HEK293 (cell line): ENCODE data around the gene CPLX3.
A peak's percentile ranks its signal among the peaks of the same experiment; 100 is the strongest.

Source experiments
- CTCF ChIA-PET: fragments of 350-600 bp; formaldehyde crosslinking; extraction: SDS; loops from one replicate; lab custom pipeline; 2021; ENCODE audit warnings: antibody characterized with exemption; lab: Yijun Ruan, JAX
- POLR2A ChIA-PET: fragments of 300-600 bp; formaldehyde crosslinking; extraction: SDS; loops from one replicate; lab custom pipeline; 2020; ENCODE audit warnings: antibody characterized with exemption, inconsistent platforms; lab: Yijun Ruan, JAX
- H3K27ac ChIP-seq: fragments of 200-500 bp; sonication (Bioruptor generic); 2 replicates; pipeline ENCODE4 v1.5.1; 2014; ENCODE audit warnings: low read depth, low read length, control low read depth, inconsistent platforms; ENCODE audit errors: extremely low read depth
- H3K36me3 ChIP-seq, 2 experiments: fragments of 200-500 bp in 1 of 2; sonication (Bioruptor generic) in 1 of 2; 1 replicate in 1 of 2; 2 replicates in 1 of 2; pipeline ENCODE4 v1.5.1; 2014 to 2017; ENCODE audit warnings: inconsistent platforms in 2 of 2, low read length in 2 of 2; ENCODE audit not compliant: control insufficient read depth in 2 of 2, insufficient read depth in 1 of 2
- H3K4me1 ChIP-seq: fragments of 200-500 bp; sonication (Bioruptor generic); 2 replicates; pipeline ENCODE4 v1.5.1; 2014; ENCODE audit warnings: mild to moderate bottlenecking, low read length, inconsistent platforms; ENCODE audit not compliant: control insufficient read depth, insufficient read depth
- H3K4me3 ChIP-seq: 2 replicates; pipeline ENCODE4 v1.5.1; 2011; ENCODE audit warnings: low read depth, mild to moderate bottlenecking, control low read depth, low read length, moderate library complexity
- H3K9me3 ChIP-seq: fragments of 200-500 bp; sonication (Bioruptor generic); 2 replicates; pipeline ENCODE4 v1.5.1; 2014; ENCODE audit warnings: low read depth, low read length, inconsistent platforms; ENCODE audit not compliant: control insufficient read depth, insufficient read depth
- FEZF1 ChIP-seq: fragments of 450-650 bp; formaldehyde crosslinking; IDR thresholded peaks from 2 replicates; pipeline ENCODE4 v1.5.1; 2016; ENCODE audit warnings: missing biosample characterization, missing genetic modification characterization
- GLIS2 ChIP-seq: fragments of 450-650 bp; formaldehyde crosslinking; IDR thresholded peaks from 2 replicates; pipeline ENCODE4 v1.5.1; 2016; ENCODE audit warnings: missing biosample characterization, missing genetic modification characterization
- KLF9 ChIP-seq: fragments of 450-650 bp; formaldehyde crosslinking; IDR thresholded peaks from 2 replicates; pipeline ENCODE4 v1.5.1; 2016; ENCODE audit warnings: missing biosample characterization, missing genetic modification characterization, low read depth
- SCRT2 ChIP-seq: fragments of 450-650 bp; formaldehyde crosslinking; IDR thresholded peaks from 2 replicates; pipeline ENCODE4 v1.5.1; 2016; ENCODE audit warnings: missing biosample characterization, missing genetic modification characterization
- SP2 ChIP-seq: fragments of 450-650 bp; formaldehyde crosslinking; IDR thresholded peaks from 2 replicates; pipeline ENCODE4 v1.5.1; 2016; ENCODE audit warnings: missing biosample characterization, missing genetic modification characterization
- TRIM28 ChIP-seq: IDR thresholded peaks from 2 replicates; pipeline ENCODE4 v1.6.1; 2011; ENCODE audit warnings: low read length, control low read depth, borderline replicate concordance
- YY1 ChIP-seq: fragments of 450-650 bp; formaldehyde crosslinking; IDR thresholded peaks from 2 replicates; pipeline ENCODE4 v1.5.1; 2018; ENCODE audit warnings: missing biosample characterization, missing genetic modification characterization
- ZBTB8A ChIP-seq: fragments of 450-650 bp; formaldehyde crosslinking; IDR thresholded peaks from 2 replicates; pipeline ENCODE4 v1.5.1; 2016; ENCODE audit warnings: missing biosample characterization, missing genetic modification characterization
- ZNF10 ChIP-seq: fragments of 450-650 bp; formaldehyde crosslinking; IDR thresholded peaks from 2 replicates; pipeline ENCODE4 v1.5.1; 2017; ENCODE audit warnings: missing biosample characterization, missing genetic modification characterization
- ZNF19 ChIP-seq: fragments of 450-650 bp; formaldehyde crosslinking; IDR thresholded peaks from 2 replicates; pipeline ENCODE4; 2016; ENCODE audit warnings: missing biosample characterization, missing genetic modification characterization, low read depth
- ZNF350 ChIP-seq: fragments of 450-650 bp; formaldehyde crosslinking; IDR thresholded peaks from 2 replicates; pipeline ENCODE4 v1.5.0; 2017; ENCODE audit warnings: missing biosample characterization, mild to moderate bottlenecking, missing genetic modification characterization
- ZNF354C ChIP-seq: fragments of 450-650 bp; formaldehyde crosslinking; IDR thresholded peaks from 2 replicates; pipeline ENCODE4 v1.5.1; 2016; ENCODE audit warnings: missing biosample characterization, missing genetic modification characterization, low read depth, borderline replicate concordance
- ZNF416 ChIP-seq: fragments of 450-650 bp; formaldehyde crosslinking; IDR thresholded peaks from 2 replicates; pipeline ENCODE4 v1.5.1; 2016; ENCODE audit warnings: missing biosample characterization, missing genetic modification characterization
- ZNF426 ChIP-seq: fragments of 450-650 bp; formaldehyde crosslinking; IDR thresholded peaks from 2 replicates; pipeline ENCODE4 v1.5.1; 2017; ENCODE audit warnings: missing biosample characterization, missing genetic modification characterization, mild to moderate bottlenecking, inconsistent platforms, moderate library complexity
- ZNF548 ChIP-seq: fragments of 450-650 bp; formaldehyde crosslinking; IDR thresholded peaks from 2 replicates; pipeline ENCODE4 v1.5.1; 2016; ENCODE audit warnings: missing biosample characterization, missing genetic modification characterization
- ZNF560 ChIP-seq: fragments of 450-650 bp; formaldehyde crosslinking; IDR thresholded peaks from 2 replicates; pipeline ENCODE4 v1.5.1; 2017; ENCODE audit warnings: missing biosample characterization, missing genetic modification characterization, borderline replicate concordance
- ZNF561 ChIP-seq: fragments of 450-650 bp; IDR thresholded peaks from 2 replicates; pipeline ENCODE4 v1.5.1; 2018; ENCODE audit warnings: missing biosample characterization, missing genetic modification characterization, borderline replicate concordance
- ZNF623 ChIP-seq: fragments of 450-650 bp; formaldehyde crosslinking; IDR thresholded peaks from 2 replicates; pipeline ENCODE4 v1.5.1; 2016; ENCODE audit warnings: missing biosample characterization, missing genetic modification characterization
- ZNF624 ChIP-seq: fragments of 450-650 bp; formaldehyde crosslinking; IDR thresholded peaks from 2 replicates; pipeline ENCODE4 v1.5.1; 2017; ENCODE audit warnings: missing biosample characterization, missing genetic modification characterization
- ZNF639 ChIP-seq: fragments of 450-650 bp; formaldehyde crosslinking; IDR thresholded peaks from 2 replicates; pipeline ENCODE4 v1.5.1; 2016; ENCODE audit warnings: missing biosample characterization, missing genetic modification characterization
- ZNF76 ChIP-seq: fragments of 450-650 bp; formaldehyde crosslinking; IDR thresholded peaks from 2 replicates; pipeline ENCODE4; 2016; ENCODE audit warnings: low read depth, missing biosample characterization, missing genetic modification characterization, borderline replicate concordance
- ZNF776 ChIP-seq: fragments of 450-650 bp; formaldehyde crosslinking; IDR thresholded peaks from 2 replicates; pipeline ENCODE4 v1.5.0; 2017; ENCODE audit warnings: missing biosample characterization, missing genetic modification characterization, borderline replicate concordance
- TF ChIP-seq, protein P1 (sequence below): fragments of 450-650 bp; formaldehyde crosslinking; IDR thresholded peaks from 2 replicates; pipeline ENCODE4 v1.5.1; 2016; ENCODE audit warnings: missing biosample characterization, missing genetic modification characterization
- TF ChIP-seq, protein P2 (sequence below): fragments of 450-650 bp; formaldehyde crosslinking; IDR thresholded peaks from 2 replicates; pipeline ENCODE4 v1.5.1; 2016; ENCODE audit warnings: missing biosample characterization, missing genetic modification characterization

CPLX3 gene

DNA sequence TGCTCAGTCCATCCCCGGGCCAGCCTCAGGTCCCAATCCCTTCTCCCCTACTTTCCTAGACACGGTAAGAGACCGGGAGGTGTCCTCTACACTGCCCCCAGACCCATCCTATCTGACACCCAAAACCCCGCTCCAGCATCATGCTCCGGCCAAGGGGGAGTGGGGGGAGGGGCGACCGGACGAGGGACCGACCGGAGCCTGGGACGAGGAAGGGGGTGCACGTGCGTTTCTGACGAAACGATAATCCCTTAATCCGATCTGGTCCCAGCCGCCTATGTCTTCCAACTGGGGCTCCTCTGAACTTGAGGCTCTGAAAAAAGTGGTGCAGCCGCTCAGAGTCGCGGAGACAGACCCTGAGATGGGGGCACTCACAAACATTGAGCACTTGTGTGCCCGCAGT is 494 bp downstream of the CPLX3 start:
- ChIA-PET POLR2A (no interaction called here), CTCF (interaction anchor here (0.6 to 8.3 kb wide), 9 partner anchors 9 to 605 kb away, joined by 3 to 63 read pairs (median 4); partner anchors contain the start of gene ULK3)
- H3K27ac ChIP-seq = no peak overlapping the region
- H3K4me1 ChIP-seq = 0 out of 2 replicates have a peak, but pooled peaks cover 2% of the 10 kb centered on the region
- no peaks in the 10 kb centered on the region for H3K36me3 ChIP-seq
- H3K4me3 ChIP-seq = no peak overlapping the region
- TF ChIP-seq ZBTB8A (tag by site-specific recombination) (no peak), SP2 (no peak), KLF9 (no peak), ZNF560 (tag by site-specific recombination) (no peak), ZNF624 (tag by site-specific recombination) (no peak), ZNF426 (tag by site-specific recombination) (no peak), ZNF76 (tag by site-specific recombination) (no peak), ZNF623 (no peak), FEZF1 (no peak), ZNF416 (tag by site-specific recombination) (no peak), GLIS2 (tag by site-specific recombination) (no peak), ZNF350 (no peak), ZNF776 (tag by site-specific recombination) (no peak), ZNF639 (tag by site-specific recombination) (no peak), YY1 (no peak), ZNF19 (tag by site-specific recombination) (no peak), ZNF548 (no peak), ZNF561 (tag by site-specific recombination) (no peak)
- TF ChIP-seq, protein P1, sequence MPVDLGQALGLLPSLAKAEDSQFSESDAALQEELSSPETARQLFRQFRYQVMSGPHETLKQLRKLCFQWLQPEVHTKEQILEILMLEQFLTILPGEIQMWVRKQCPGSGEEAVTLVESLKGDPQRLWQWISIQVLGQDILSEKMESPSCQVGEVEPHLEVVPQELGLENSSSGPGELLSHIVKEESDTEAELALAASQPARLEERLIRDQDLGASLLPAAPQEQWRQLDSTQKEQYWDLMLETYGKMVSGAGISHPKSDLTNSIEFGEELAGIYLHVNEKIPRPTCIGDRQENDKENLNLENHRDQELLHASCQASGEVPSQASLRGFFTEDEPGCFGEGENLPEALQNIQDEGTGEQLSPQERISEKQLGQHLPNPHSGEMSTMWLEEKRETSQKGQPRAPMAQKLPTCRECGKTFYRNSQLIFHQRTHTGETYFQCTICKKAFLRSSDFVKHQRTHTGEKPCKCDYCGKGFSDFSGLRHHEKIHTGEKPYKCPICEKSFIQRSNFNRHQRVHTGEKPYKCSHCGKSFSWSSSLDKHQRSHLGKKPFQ (tag by site-specific recombination) = no peak
- TF ChIP-seq, all 188 proteins: peak for 0
- H3K9me3 ChIP-seq = no peaks in the 10 kb centered on the region

DNA sequence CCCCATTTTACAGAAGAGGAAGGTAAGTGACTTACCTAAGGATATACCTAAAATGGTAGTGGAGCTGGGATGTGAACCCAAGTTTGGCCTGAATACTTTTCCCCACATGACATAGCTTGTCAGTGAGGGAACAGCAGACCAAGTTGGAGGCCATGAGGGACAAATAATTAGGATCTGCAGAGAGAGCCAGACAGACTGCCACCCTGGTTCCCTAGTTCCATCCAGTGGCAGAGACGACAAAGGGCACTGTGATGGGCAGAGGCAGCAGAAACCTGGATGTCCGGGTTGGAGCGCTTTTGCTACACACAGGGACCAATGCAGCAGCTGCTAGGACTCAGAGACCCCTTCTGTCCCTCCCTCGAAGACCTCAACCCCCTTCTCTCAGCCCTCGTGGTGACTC is 1.2 kb downstream of the CPLX3 start:
- POLR2A ChIA-PET = interaction anchor here (0.6 kb wide), 1 partner anchor 15 kb away, joined by 7 read pairs; no protein-coding TSS in a partner anchor
- CTCF ChIA-PET = interaction anchor here (0.6 to 8.3 kb wide), 10 partner anchors 8 to 604 kb away, joined by 3 to 63 read pairs (median 4); partner anchors contain the start of gene ULK3
- no peak overlapping the region for H3K27ac ChIP-seq
- no peak overlapping the region for H3K4me3 ChIP-seq
- 0 out of 2 replicates have a peak, but pooled peaks cover 2% of the 10 kb centered on the region for H3K4me1 ChIP-seq
- H3K36me3 ChIP-seq = no peaks in the 10 kb centered on the region
- no peak for TF ChIP-seq ZNF354C (tag by site-specific recombination)
- TF ChIP-seq TRIM28 = no peak
- TF ChIP-seq, protein P2, sequence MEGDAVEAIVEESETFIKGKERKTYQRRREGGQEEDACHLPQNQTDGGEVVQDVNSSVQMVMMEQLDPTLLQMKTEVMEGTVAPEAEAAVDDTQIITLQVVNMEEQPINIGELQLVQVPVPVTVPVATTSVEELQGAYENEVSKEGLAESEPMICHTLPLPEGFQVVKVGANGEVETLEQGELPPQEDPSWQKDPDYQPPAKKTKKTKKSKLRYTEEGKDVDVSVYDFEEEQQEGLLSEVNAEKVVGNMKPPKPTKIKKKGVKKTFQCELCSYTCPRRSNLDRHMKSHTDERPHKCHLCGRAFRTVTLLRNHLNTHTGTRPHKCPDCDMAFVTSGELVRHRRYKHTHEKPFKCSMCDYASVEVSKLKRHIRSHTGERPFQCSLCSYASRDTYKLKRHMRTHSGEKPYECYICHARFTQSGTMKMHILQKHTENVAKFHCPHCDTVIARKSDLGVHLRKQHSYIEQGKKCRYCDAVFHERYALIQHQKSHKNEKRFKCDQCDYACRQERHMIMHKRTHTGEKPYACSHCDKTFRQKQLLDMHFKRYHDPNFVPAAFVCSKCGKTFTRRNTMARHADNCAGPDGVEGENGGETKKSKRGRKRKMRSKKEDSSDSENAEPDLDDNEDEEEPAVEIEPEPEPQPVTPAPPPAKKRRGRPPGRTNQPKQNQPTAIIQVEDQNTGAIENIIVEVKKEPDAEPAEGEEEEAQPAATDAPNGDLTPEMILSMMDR = 0 out of 2 replicates have a peak, but pooled peaks have one; percentile 33
- TF ChIP-seq ZNF10 (tag by site-specific recombination) = no peak
- TF ChIP-seq SCRT2 = no peak
- TF ChIP-seq ZNF548 = no peak
- H3K9me3 ChIP-seq = no peaks in the 10 kb centered on the region
